SU-DHL-6 (cell line): ENCODE data around the gene CYP11A1.

Experiments
- H2AFZ ChIP-seq: fragments of 200-600 bp; sonication (generic); 2 replicates; pipeline ENCODE4 v1.6.1; 2014; ENCODE audit warnings: low read depth, mild to moderate bottlenecking, moderate library complexity, mixed read lengths, antibody characterized with exemption, low read length; ENCODE audit not compliant: severe bottlenecking
- H3F3A ChIP-seq: fragments of 200-600 bp; shearing (Covaris generic); 2 replicates; pipeline ENCODE4 v1.6.0; 2016; ENCODE audit warnings: antibody characterized with exemption, mild to moderate bottlenecking; ENCODE audit not compliant: insufficient read depth
- H3K27ac ChIP-seq: fragments of 200-600 bp; sonication (generic); 2 replicates; pipeline ENCODE4 v1.5.1; 2016; ENCODE audit warnings: low read depth, mild to moderate bottlenecking, low read length, moderate library complexity, mixed read lengths
- H3K27me3 ChIP-seq: fragments of 200-600 bp; sonication (generic), shearing (Covaris generic); 2 replicates; pipeline ENCODE4 v1.6.0; 2014; ENCODE audit warnings: mild to moderate bottlenecking, low read length
- H3K36me3 ChIP-seq: fragments of 200-600 bp; sonication (generic); 2 replicates; pipeline ENCODE4 v1.6.1; 2014; ENCODE audit warnings: mild to moderate bottlenecking, low read length, mixed read lengths
- H3K4me2 ChIP-seq: fragments of 300-600, 200-600 bp; shearing (Covaris generic), sonication (generic); 2 replicates; pipeline ENCODE4 v1.6.0; 2014; ENCODE audit warnings: low read length, low read depth, mild to moderate bottlenecking; ENCODE audit not compliant: poor library complexity, severe bottlenecking
- H3K4me3 ChIP-seq: fragments of 200-600 bp; sonication (generic); 2 replicates; pipeline ENCODE4 v1.5.1; 2014; ENCODE audit warnings: antibody characterized with exemption, low read length, mild to moderate bottlenecking, mixed read lengths; ENCODE audit not compliant: insufficient read depth, poor library complexity, severe bottlenecking
- H3K79me2 ChIP-seq: fragments of 200-600 bp; sonication (generic); 2 replicates; pipeline ENCODE4 v1.6.1; 2014; ENCODE audit warnings: mild to moderate bottlenecking, low read length, moderate library complexity; ENCODE audit not compliant: insufficient read depth
- H3K9ac ChIP-seq: fragments of 200-600 bp; sonication (generic); 2 replicates; pipeline ENCODE4 v1.7.0; 2014; ENCODE audit warnings: mild to moderate bottlenecking, low read length
- H3K9me2 ChIP-seq: fragments of 200-600 bp; sonication (generic); replicated peaks from 2 replicates; pipeline ENCODE4 v1.6.1; 2014; ENCODE audit warnings: low read length; ENCODE audit not compliant: insufficient read depth
- H3K9me3 ChIP-seq: fragments of 200-600 bp; sonication (generic); 2 replicates; pipeline ENCODE4 v1.6.1; 2014; ENCODE audit warnings: low read length, mixed read lengths; ENCODE audit not compliant: insufficient read depth
- H4K20me1 ChIP-seq: fragments of 200-600 bp; sonication (generic); 2 replicates; pipeline ENCODE4 v1.6.1; 2014; ENCODE audit warnings: low read depth, mild to moderate bottlenecking, antibody characterized with exemption, low read length, moderate library complexity, mixed read lengths
- CTCF ChIP-seq: fragments of 200-600 bp; sonication (generic); IDR thresholded peaks from one replicate; pipeline ENCODE4 v1.5.1; 2017; ENCODE audit warnings: antibody characterized with exemption, mild to moderate bottlenecking, low read length, moderate library complexity; ENCODE audit not compliant: insufficient read depth, poor library complexity, severe bottlenecking
- EZH2phosphoT487 ChIP-seq: fragments of 200-600 bp; sonication (generic), shearing (Covaris generic); conservative IDR thresholded peaks from 2 replicates; pipeline ENCODE4 v1.6.1; 2018; ENCODE audit warnings: mild to moderate bottlenecking, antibody characterized with exemption, low read length, moderate library complexity, mixed read lengths

Gene CYP11A1

GRCh38 chr15:74384566-74384880 is 17.1 kb upstream of the CYP11A1 start:
- TF ChIP-seq EZH2phosphoT487 (no peak), CTCF (no peak)
- H3K79me2 ChIP-seq, result no peaks in the 10 kb centered on the region
- H3K4me2 ChIP-seq, result no peak overlapping the region
- H3K9me2 ChIP-seq, result no peaks in the 10 kb centered on the region
- no peak overlapping the region for H3K27ac ChIP-seq
- H3K9me3 ChIP-seq, result no peaks in the 10 kb centered on the region
- no peaks in the 10 kb centered on the region for H3K27me3 ChIP-seq
- H3K36me3 ChIP-seq, result no peaks in the 10 kb centered on the region
- no peaks in the 10 kb centered on the region for H4K20me1 ChIP-seq
- peaks cover 5% of the 10 kb centered on the region; the same call in 1 of the 2 replicates for H3F3A ChIP-seq
- H3K9ac ChIP-seq, result no peak overlapping the region
- H2AFZ ChIP-seq, result no peak overlapping the region
- no peak overlapping the region for H3K4me3 ChIP-seq

- Histone ChIP-seq H3K4me3 (no peak overlapping the region), H4K20me1 (no peaks in the 10 kb centered on the region), H3K4me2 (no peak overlapping the region), H3K36me3 (no peaks in the 10 kb centered on the region), H3K9ac (no peak overlapping the region), H2AFZ (no peak overlapping the region), H3K27ac (no peak overlapping the region), H3K9me2 (no peaks in the 10 kb centered on the region), H3K79me2 (no peaks in the 10 kb centered on the region), H3F3A (peaks cover 5% of the 10 kb centered on the region; the same call in 1 of the 2 replicates), H3K9me3 (no peaks in the 10 kb centered on the region), H3K27me3 (no peaks in the 10 kb centered on the region)
- TF ChIP-seq CTCF (no peak), EZH2phosphoT487 (no peak)
Measured at GRCh38 chr15:74383695-74384565, 16.5 kb upstream of the CYP11A1 start.

- Histone ChIP-seq H2AFZ (no peak overlapping the region), H3K4me2 (no peak overlapping the region), H3K9ac (no peak overlapping the region)
Measured at GRCh38 chr15:74383286-74383685, 15.8 kb upstream of the CYP11A1 start.

More at GRCh38 chr15:74383286-74383685, 15.8 kb upstream of the CYP11A1 start:
- TF ChIP-seq EZH2phosphoT487, result no peak
- no peak for TF ChIP-seq CTCF
- Histone ChIP-seq H3K9me3 (no peaks in the 10 kb centered on the region), H3F3A (peaks cover 5% of the 10 kb centered on the region; the same call in 1 of the 2 replicates), H3K36me3 (no peaks in the 10 kb centered on the region), H3K79me2 (no peaks in the 10 kb centered on the region), H4K20me1 (no peaks in the 10 kb centered on the region), H3K27me3 (no peaks in the 10 kb centered on the region), H3K4me3 (no peak overlapping the region), H3K27ac (no peak overlapping the region), H3K9me2 (no peaks in the 10 kb centered on the region)
